IPS-18a (cell line): Measurements from ENCODE around the gene SSH2.
"Not testable (repeated sequence)": the region's sequence is repeated elsewhere in the genome, so short reads cannot be mapped to it uniquely, and the experiment has no call there.

Source experiments
- H3K27ac ChIP-seq: one replicate; pipeline ENCODE4 v1.5.1; 2013; ENCODE audit warnings: low read length
- H3K27me3 ChIP-seq: one replicate; pipeline ENCODE4 v1.6.1; 2013; ENCODE audit warnings: mild to moderate bottlenecking, low read length; ENCODE audit not compliant: control insufficient read depth, insufficient read depth
- H3K36me3 ChIP-seq: one replicate; pipeline ENCODE4 v1.6.1; 2013; ENCODE audit warnings: low read depth, low read length; ENCODE audit not compliant: control insufficient read depth
- H3K4me1 ChIP-seq: one replicate; pipeline ENCODE4 v1.6.1; 2013; ENCODE audit warnings: low read depth, low read length; ENCODE audit not compliant: control insufficient read depth
- H3K4me3 ChIP-seq: one replicate; pipeline ENCODE4 v1.5.1; 2013; ENCODE audit warnings: low read length
- H3K9ac ChIP-seq: one replicate; pipeline ENCODE4 v1.6.1; 2013; ENCODE audit warnings: mild to moderate bottlenecking, low read length, moderate library complexity
- H3K9me3 ChIP-seq: one replicate; pipeline ENCODE4 v1.6.1; 2013; ENCODE audit warnings: low read depth, low read length; ENCODE audit not compliant: control insufficient read depth

Gene SSH2

GRCh38 chr17:29924786-29925185, 5.2 kb downstream of the SSH2 start:
- Histone ChIP-seq H3K9me3 (no peaks in the 10 kb centered on the region), H3K4me1 (peaks cover 5% of the 10 kb centered on the region), H3K27me3 (no peaks in the 10 kb centered on the region), H3K27ac (no peak overlapping the region), H3K9ac (no peak overlapping the region), H3K4me3 (no peak overlapping the region), H3K36me3 (no peaks in the 10 kb centered on the region)

- H3K4me1 ChIP-seq: no peaks in the 10 kb centered on the region
- H3K9me3 ChIP-seq: no peaks in the 10 kb centered on the region
- H3K9ac ChIP-seq: no peak overlapping the region
- no peak overlapping the region for H3K27ac ChIP-seq
- no peak overlapping the region for H3K4me3 ChIP-seq
- H3K27me3 ChIP-seq: no peaks in the 10 kb centered on the region
- H3K36me3 ChIP-seq: no peaks in the 10 kb centered on the region
Measured at GRCh38 chr17:29918922-29919856, 10.8 kb downstream of the SSH2 start.

- Histone ChIP-seq H3K9me3 (no peaks in the 10 kb centered on the region), H3K27me3 (no peaks in the 10 kb centered on the region), H3K27ac (no peak overlapping the region), H3K9ac (no peak overlapping the region), H3K36me3 (no peaks in the 10 kb centered on the region), H3K4me1 (no peaks in the 10 kb centered on the region), H3K4me3 (no peak overlapping the region)
Measured at GRCh38 chr17:29918016-29918415, 12.0 kb downstream of the SSH2 start.

GRCh38 chr17:29914819-29915537, 15.1 kb downstream of the SSH2 start:
- Histone ChIP-seq H3K27me3 (no peaks in the 10 kb centered on the region), H3K9me3 (no peaks in the 10 kb centered on the region), H3K4me3 (no peak overlapping the region), H3K36me3 (no peaks in the 10 kb centered on the region), H3K4me1 (no peaks in the 10 kb centered on the region), H3K27ac (no peak overlapping the region), H3K9ac (no peak overlapping the region)

- H3K36me3 ChIP-seq: no peaks in the 10 kb centered on the region
- H3K4me3 ChIP-seq: no peak overlapping the region
- no peak overlapping the region for H3K27ac ChIP-seq
- H3K27me3 ChIP-seq: no peaks in the 10 kb centered on the region
- no peaks in the 10 kb centered on the region for H3K4me1 ChIP-seq
- H3K9ac ChIP-seq: no peak overlapping the region
- H3K9me3 ChIP-seq: no peaks in the 10 kb centered on the region
Measured at GRCh38 chr17:29911641-29912177, 18.3 kb downstream of the SSH2 start.

- Histone ChIP-seq H3K36me3 (no peaks in the 10 kb centered on the region), H3K9me3 (no peaks in the 10 kb centered on the region), H3K27me3 (no peaks in the 10 kb centered on the region), H3K4me1 (no peaks in the 10 kb centered on the region), H3K9ac (no peak overlapping the region), H3K4me3 (no peak overlapping the region), H3K27ac (no peak overlapping the region)
Measured at GRCh38 chr17:29909236-29910003, 20.6 kb downstream of the SSH2 start.

- no peaks in the 10 kb centered on the region for H3K36me3 ChIP-seq
- no peaks in the 10 kb centered on the region for H3K27me3 ChIP-seq
- H3K27ac ChIP-seq: no peak overlapping the region
- no peaks in the 10 kb centered on the region for H3K4me1 ChIP-seq
- H3K4me3 ChIP-seq: no peak overlapping the region
- H3K9ac ChIP-seq: no peak overlapping the region
- H3K9me3 ChIP-seq: no peaks in the 10 kb centered on the region
Measured at GRCh38 chr17:29906969-29907368, 23.1 kb downstream of the SSH2 start.

- Histone ChIP-seq H3K4me1 (no peaks in the 10 kb centered on the region), H3K36me3 (no peaks in the 10 kb centered on the region), H3K27ac (no peak overlapping the region), H3K4me3 (no peak overlapping the region), H3K27me3 (no peaks in the 10 kb centered on the region), H3K9me3 (no peaks in the 10 kb centered on the region), H3K9ac (no peak overlapping the region)
Measured at GRCh38 chr17:29905879-29906167, 24.2 kb downstream of the SSH2 start.

- no peak overlapping the region for H3K4me3 ChIP-seq
- H3K9ac ChIP-seq: no peak overlapping the region
- H3K4me1 ChIP-seq: no peaks in the 10 kb centered on the region
- H3K9me3 ChIP-seq: no peaks in the 10 kb centered on the region
- H3K36me3 ChIP-seq: no peaks in the 10 kb centered on the region
- H3K27ac ChIP-seq: no peak overlapping the region
- H3K27me3 ChIP-seq: no peaks in the 10 kb centered on the region
Measured at GRCh38 chr17:29905086-29905878, 24.7 kb downstream of the SSH2 start.

GRCh38 chr17:29903471-29903870, 26.6 kb downstream of the SSH2 start:
- Histone ChIP-seq H3K4me3 (no peak overlapping the region), H3K9me3 (no peaks in the 10 kb centered on the region), H3K9ac (no peak overlapping the region), H3K36me3 (no peaks in the 10 kb centered on the region), H3K27ac (no peak overlapping the region), H3K4me1 (no peaks in the 10 kb centered on the region), H3K27me3 (no peaks in the 10 kb centered on the region)

GRCh38 chr17:29897136-29897535, 32.9 kb downstream of the SSH2 start:
- H3K9me3 ChIP-seq, H3K4me1 ChIP-seq, H3K27me3 ChIP-seq, H3K9ac ChIP-seq, H3K4me3 ChIP-seq, H3K27ac ChIP-seq, H3K36me3 ChIP-seq: not testable (repeated sequence)
